HG03039 (cell line): ENCODE data around the gene ZNF580.
A peak's percentile ranks its signal among the peaks of the same experiment; 100 is the strongest.

Experiments
- ATAC-seq: cut with Tn5 transposase; IDR thresholded peaks from one replicate; pipeline ENCODE4 v1.9.1; 2021; ENCODE audit warnings: mild to moderate bottlenecking, moderate library complexity; ENCODE audit not compliant: unreplicated experiment

The ZNF580 gene

GRCh38 chr19:55644842-55645511 lies 4.2 kb downstream of the ZNF580 start:
- ATAC-seq: no peak

- no peak for ATAC-seq
Observed at GRCh38 chr19:55645512-55645881, 4.7 kb downstream of the ZNF580 start.

- ATAC-seq: no peak
Observed at GRCh38 chr19:55646889-55647731, 6.3 kb downstream of the ZNF580 start.

GRCh38 chr19:55647732-55648584 lies 7.2 kb downstream of the ZNF580 start, which contains the start of gene CCDC106:
CCDC106 (plus strand) TSS chr19:55648212; CDS start chr19:55649047, 835 bp downstream.
- ATAC-seq: no peak

- ATAC-seq: no peak
Observed at GRCh38 chr19:55648585-55649267, 7.9 kb downstream of the ZNF580 start.

GRCh38 chr19:55649268-55650125 lies 8.7 kb downstream of the ZNF580 start:
- ATAC-seq: no peak

GRCh38 chr19:55650126-55650557 lies 9.3 kb downstream of the ZNF580 start:
- no peak for ATAC-seq

- ATAC-seq: no peak
Observed at GRCh38 chr19:55650602-55651230, 9.9 kb downstream of the ZNF580 start.

- no peak for ATAC-seq
Observed at GRCh38 chr19:55651236-55651635, 10.4 kb downstream of the ZNF580 start.

GRCh38 chr19:55652311-55653128 lies 11.7 kb downstream of the ZNF580 start:
- no peak for ATAC-seq

- ATAC-seq: peak; percentile 36
Observed at GRCh38 chr19:55653651-55654322, 13.0 kb downstream of the ZNF580 start.

- ATAC-seq: peak; percentile 44
Observed at GRCh38 chr19:55654323-55654867, 13.6 kb downstream of the ZNF580 start.

- peak; percentile 27 for ATAC-seq
Observed at GRCh38 chr19:55654868-55655647, 14.3 kb downstream of the ZNF580 start, which contains the start of gene U2AF2. U2AF2 (plus strand) TSS chr19:55655035; CDS start chr19:55655105, 70 bp downstream.

- ATAC-seq: no peak
Observed at GRCh38 chr19:55655648-55656040, 14.8 kb downstream of the ZNF580 start.

- no peak for ATAC-seq
Observed at GRCh38 chr19:55656552-55656951, 15.8 kb downstream of the ZNF580 start.

GRCh38 chr19:55656988-55657747 lies 16.4 kb downstream of the ZNF580 start:
- no peak for ATAC-seq
